ENCODE measurements around the gene MTG2. TPM values are rescaled to one million over a fixed set of nuclear protein-coding genes. Genes with fewer than 3 reads are reported as not detected.

The MTG2 gene
- polyA plus RNA-seq, 1 donor from 2014 or later: 36.1 TPM

- Histone ChIP-seq H3K27me3 (ENCODE audit: insufficient read depth, low read depth, low read length) (no peaks in the 10 kb centered on the region), H4K20me1 (ENCODE audit: insufficient read depth) (peaks cover 17% of the 10 kb centered on the region), H2AFZ (ENCODE audit: low read depth, low read length) (no peak overlapping the region), H3K4me3 (ENCODE audit: low read length) (no peak overlapping the region), H3K4me2 (ENCODE audit: low read length) (no peak overlapping the region), H3K9ac (ENCODE audit: low read length) (no peak overlapping the region), H3K9me2 (ENCODE audit: insufficient read depth, low read length) (no peaks in the 10 kb centered on the region), H3K9me3 (ENCODE audit: low read length) (no peaks in the 10 kb centered on the region), H3K27ac (ENCODE audit: low read length) (no peak overlapping the region), H3K79me2 (replicated peaks; ENCODE audit: insufficient read depth, low read length) (peaks cover 43% of the 10 kb centered on the region), H3F3A (ENCODE audit: insufficient read depth, low read length, poor library complexity, severe bottlenecking) (no peaks in the 10 kb centered on the region), H3K36me3 (ENCODE audit: insufficient read depth, low read length) (no peaks in the 10 kb centered on the region)
- TF ChIP-seq EZH2 (IDR thresholded peaks at IDR 0.05; ENCODE audit: borderline replicate concordance, insufficient read depth, low read length, poor library complexity, severe bottlenecking): no peak
- TF ChIP-seq EP300 (conservative IDR thresholded peaks at IDR 0.05; ENCODE audit: poor library complexity, severe bottlenecking): no peak
- no peak for TF ChIP-seq TAF1 (IDR thresholded peaks at IDR 0.05; ENCODE audit: low read depth)
- TF ChIP-seq RAD21 (conservative IDR thresholded peaks at IDR 0.05): no peak
- no peak for TF ChIP-seq CTCF (IDR thresholded peaks at IDR 0.05; ENCODE audit: poor library complexity, severe bottlenecking)
- no peak for TF ChIP-seq MXI1 (conservative IDR thresholded peaks at IDR 0.05; ENCODE audit: poor library complexity, severe bottlenecking)
- TF ChIP-seq POLR2AphosphoS5 (IDR thresholded peaks at IDR 0.05): no peak
- no peak for TF ChIP-seq REST (IDR thresholded peaks at IDR 0.05; ENCODE audit: borderline replicate concordance)
- no peak for TF ChIP-seq SMC3 (conservative IDR thresholded peaks at IDR 0.05; ENCODE audit: poor library complexity)
Observed at GRCh38 chr20:62158541-62158940, 24.3 kb upstream of the MTG2 start.

GRCh38 chr20:62159052-62159451 is 23.8 kb upstream of the MTG2 start:
- H4K20me1 ChIP-seq (ENCODE audit: insufficient read depth): peaks cover 17% of the 10 kb centered on the region

More at GRCh38 chr20:62159052-62159451, 23.8 kb upstream of the MTG2 start:
- H3K4me3 ChIP-seq (ENCODE audit: low read length): no peak overlapping the region
- H3K9me2 ChIP-seq (ENCODE audit: insufficient read depth, low read length): no peaks in the 10 kb centered on the region
- no peaks in the 10 kb centered on the region for H3K36me3 ChIP-seq (ENCODE audit: insufficient read depth, low read length)
- H3K27ac ChIP-seq (ENCODE audit: low read length): no peak overlapping the region
- H3K9me3 ChIP-seq (ENCODE audit: low read length): no peaks in the 10 kb centered on the region
- H2AFZ ChIP-seq (ENCODE audit: low read depth, low read length): no peak overlapping the region
- H3F3A ChIP-seq (ENCODE audit: insufficient read depth, low read length, poor library complexity, severe bottlenecking): no peaks in the 10 kb centered on the region
- H3K9ac ChIP-seq (ENCODE audit: low read length): no peak overlapping the region
- peaks cover 38% of the 10 kb centered on the region for H3K79me2 ChIP-seq (replicated peaks; ENCODE audit: insufficient read depth, low read length)
- TF ChIP-seq CTCF (IDR thresholded peaks at IDR 0.05; ENCODE audit: poor library complexity, severe bottlenecking): no peak
- H3K27me3 ChIP-seq (ENCODE audit: insufficient read depth, low read depth, low read length): no peaks in the 10 kb centered on the region
- H3K4me2 ChIP-seq (ENCODE audit: low read length): no peak overlapping the region

Data from neural cell (in vitro differentiated cells).